OCI-LY7 (cell line): ENCODE results near the gene LTBR.

Experiments used
- EZH2phosphoT487 ChIP-seq: fragments of 200-600 bp; sonication (generic); IDR thresholded peaks from 2 replicates; pipeline ENCODE4 v1.6.1; 2018; ENCODE audit warnings: low read depth, borderline replicate concordance, mild to moderate bottlenecking, mixed run types, antibody characterized with exemption, low read length, moderate library complexity, mixed read lengths
- TF ChIP-seq, protein P1 (sequence below): fragments of 200-600 bp; sonication (generic); conservative IDR thresholded peaks from 2 replicates; pipeline ENCODE4 v1.5.1; 2014; ENCODE audit warnings: mild to moderate bottlenecking, antibody characterized with exemption, low read length, moderate library complexity, mixed read lengths

GRCh38 chr12:6372403-6373003, 11.5 kb upstream of the LTBR start:
- TF ChIP-seq, protein P1, sequence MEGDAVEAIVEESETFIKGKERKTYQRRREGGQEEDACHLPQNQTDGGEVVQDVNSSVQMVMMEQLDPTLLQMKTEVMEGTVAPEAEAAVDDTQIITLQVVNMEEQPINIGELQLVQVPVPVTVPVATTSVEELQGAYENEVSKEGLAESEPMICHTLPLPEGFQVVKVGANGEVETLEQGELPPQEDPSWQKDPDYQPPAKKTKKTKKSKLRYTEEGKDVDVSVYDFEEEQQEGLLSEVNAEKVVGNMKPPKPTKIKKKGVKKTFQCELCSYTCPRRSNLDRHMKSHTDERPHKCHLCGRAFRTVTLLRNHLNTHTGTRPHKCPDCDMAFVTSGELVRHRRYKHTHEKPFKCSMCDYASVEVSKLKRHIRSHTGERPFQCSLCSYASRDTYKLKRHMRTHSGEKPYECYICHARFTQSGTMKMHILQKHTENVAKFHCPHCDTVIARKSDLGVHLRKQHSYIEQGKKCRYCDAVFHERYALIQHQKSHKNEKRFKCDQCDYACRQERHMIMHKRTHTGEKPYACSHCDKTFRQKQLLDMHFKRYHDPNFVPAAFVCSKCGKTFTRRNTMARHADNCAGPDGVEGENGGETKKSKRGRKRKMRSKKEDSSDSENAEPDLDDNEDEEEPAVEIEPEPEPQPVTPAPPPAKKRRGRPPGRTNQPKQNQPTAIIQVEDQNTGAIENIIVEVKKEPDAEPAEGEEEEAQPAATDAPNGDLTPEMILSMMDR: no peak
- no peak for TF ChIP-seq EZH2phosphoT487
